ENCODE measurements around the gene CRIP2.

- TF ChIP-seq YY1 (IDR thresholded peaks at IDR 0.05; ENCODE audit: insufficient read depth, insufficient read length) (no peak), SUZ12 (IDR thresholded peaks at IDR 0.05; ENCODE audit: extremely low read depth, insufficient read depth, insufficient read length) (no peak), ZNF274 (IDR thresholded peaks at IDR 0.05; ENCODE audit: low read depth, low read length) (no peak)
Measured at GRCh38 chr14:105529319-105529568, 54.6 kb downstream of the CRIP2 start.

Measured in NT2/D1 (cell line).